IMR-90 (cell line): ENCODE measurements around the gene SESN3. TPM values are rescaled to one million over a fixed set of nuclear protein-coding genes. Genes with fewer than 3 reads are reported as not detected.

Experiments used
- ATAC-seq: fragments of 200-7000 bp; cut with Tn5 transposase; 2 replicates; pipeline ENCODE4 v1.9.1; 2020; ENCODE audit warnings: low read depth, mild to moderate bottlenecking, moderate library complexity
- BruUV-seq: library from RNA; stranded (reverse); fragments of 400-500 nt; replicated peaks from 2 replicates; lab custom pipeline; 2021; lab: Mats Ljungman, UMichigan
- CTCF ChIA-PET: fragments of 300-600 bp; formaldehyde crosslinking; extraction: SDS; loops from one replicate; lab custom pipeline; 2021; ENCODE audit warnings: antibody characterized with exemption; lab: Yijun Ruan, JAX
- POLR2A ChIA-PET: fragments of 300-600 bp; sonication (Branson Sonifier 250); formaldehyde crosslinking; loops from one replicate; lab custom pipeline; 2022; ENCODE audit warnings: antibody characterized with exemption; ENCODE audit not compliant: unreplicated experiment; lab: Charles Lee
- DNase-seq: peaks from one replicate; pipeline ENCODE4 v3.0.0; 2013
- H2AFZ ChIP-seq: replicated peaks from 2 replicates; pipeline ENCODE3; 2013; ENCODE audit warnings: low read length, mild to moderate bottlenecking; ENCODE audit not compliant: poor library complexity
- H2AK5ac ChIP-seq: 2 replicates; pipeline ENCODE4 v1.6.1; 2013; ENCODE audit warnings: low read depth, low read length, inconsistent platforms
- H2AK9ac ChIP-seq: replicated peaks from 2 replicates; pipeline ENCODE3; 2013; ENCODE audit warnings: mild to moderate bottlenecking, low read depth, low read length, moderate library complexity; ENCODE audit not compliant: poor library complexity
- H2BK120ac ChIP-seq: 2 replicates; pipeline ENCODE4 v1.6.1; 2013; ENCODE audit warnings: low read depth, low read length, inconsistent platforms
- H2BK15ac ChIP-seq: 3 replicates; pipeline ENCODE4 v1.6.1; 2013; ENCODE audit warnings: low read depth, low read length, inconsistent platforms
- H2BK20ac ChIP-seq: 2 replicates; pipeline ENCODE4 v1.6.1; 2013; ENCODE audit warnings: low read depth, mild to moderate bottlenecking, inconsistent platforms, low read length, moderate library complexity
- H2BK5ac ChIP-seq: 2 replicates; pipeline ENCODE4 v1.6.1; 2013; ENCODE audit warnings: mild to moderate bottlenecking, low read depth, low read length, inconsistent platforms; ENCODE audit not compliant: poor library complexity, severe bottlenecking
- H3K14ac ChIP-seq: replicated peaks from 2 replicates; pipeline ENCODE4 v1.6.1; 2013; ENCODE audit warnings: low read depth, low read length, inconsistent platforms
- H3K18ac ChIP-seq: 2 replicates; pipeline ENCODE4 v1.6.1; 2013; ENCODE audit warnings: low read depth, low read length, control low read depth
- H3K23ac ChIP-seq: 2 replicates; pipeline ENCODE4 v1.6.1; 2013; ENCODE audit warnings: low read depth, low read length, inconsistent platforms
- H3K27ac ChIP-seq: 2 replicates; pipeline ENCODE4 v1.5.1; 2013; ENCODE audit warnings: mild to moderate bottlenecking, control low read depth, low read length; ENCODE audit not compliant: insufficient read depth
- H3K27me3 ChIP-seq: 2 replicates; pipeline ENCODE4 v1.6.1; 2013; ENCODE audit warnings: low read length; ENCODE audit not compliant: control insufficient read depth, insufficient read depth
- H3K36me3 ChIP-seq: 2 replicates; pipeline ENCODE4 v1.6.1; 2013; ENCODE audit warnings: low read length, mixed read lengths; ENCODE audit not compliant: control insufficient read depth, insufficient read depth
- H3K4ac ChIP-seq: 2 replicates; pipeline ENCODE4 v1.6.1; 2013; ENCODE audit warnings: low read depth, low read length, inconsistent platforms
- H3K4me1 ChIP-seq: 2 replicates; pipeline ENCODE4 v1.6.1; 2013; ENCODE audit warnings: low read length, mixed read lengths; ENCODE audit not compliant: control insufficient read depth, insufficient read depth
- H3K4me2 ChIP-seq: 2 replicates; pipeline ENCODE4 v1.6.1; 2013; ENCODE audit warnings: low read depth, mild to moderate bottlenecking, control low read depth, low read length, moderate library complexity
- H3K4me3 ChIP-seq: 2 replicates; pipeline ENCODE4 v1.5.1; 2013; ENCODE audit warnings: low read depth, mild to moderate bottlenecking, control low read depth, low read length, moderate library complexity; ENCODE audit not compliant: insufficient read depth
- H3K56ac ChIP-seq: 2 replicates; pipeline ENCODE4 v1.6.1; 2013; ENCODE audit warnings: low read length, inconsistent platforms; ENCODE audit not compliant: insufficient read depth; ENCODE audit errors: extremely low read depth
- H3K79me1 ChIP-seq, 2 experiments: 2 replicates each; pipeline ENCODE4 v1.6.1; 2013; ENCODE audit warnings: low read length in 2 of 2, inconsistent platforms in 1 of 2, low read depth in 1 of 2
- H3K9ac ChIP-seq: 2 replicates; pipeline ENCODE4 v1.6.1; 2013; ENCODE audit warnings: low read depth, low read length, control low read depth
- H3K9me1 ChIP-seq: 2 replicates; pipeline ENCODE4 v1.6.1; 2013; ENCODE audit warnings: low read length, inconsistent platforms; ENCODE audit not compliant: insufficient read depth
- H3K9me3 ChIP-seq: 2 replicates; pipeline ENCODE4 v1.6.1; 2013; ENCODE audit warnings: low read length; ENCODE audit not compliant: control insufficient read depth, insufficient read depth
- H4K20me1 ChIP-seq: 2 replicates; pipeline ENCODE4 v1.6.1; 2013; ENCODE audit warnings: low read length, inconsistent platforms; ENCODE audit not compliant: insufficient read depth
- H4K5ac ChIP-seq: 2 replicates; pipeline ENCODE4 v1.6.1; 2013; ENCODE audit warnings: mild to moderate bottlenecking, low read depth, low read length, control low read depth
- H4K8ac ChIP-seq, 2 experiments: 2 replicates each; pipeline ENCODE4 v1.6.1; 2013; ENCODE audit warnings: low read depth in 2 of 2, low read length in 2 of 2, control low read depth in 1 of 2, inconsistent platforms in 1 of 2
- H4K91ac ChIP-seq: 2 replicates; pipeline ENCODE4 v1.6.1; 2013; ENCODE audit warnings: low read depth, low read length, inconsistent platforms; ENCODE audit not compliant: insufficient read depth
- BHLHE40 ChIP-seq: fragments of 150-350 bp; IDR thresholded peaks from 2 replicates; pipeline ENCODE4 v1.6.1; 2016; ENCODE audit warnings: mild to moderate bottlenecking, low read depth, low read length
- CEBPB ChIP-seq: IDR thresholded peaks from 2 replicates; pipeline ENCODE4 v1.6.1; 2012; ENCODE audit warnings: low read depth, low read length, improper control_type of control experiment
- CHD1 ChIP-seq: IDR thresholded peaks from 2 replicates; pipeline ENCODE4 v1.6.1; 2012; ENCODE audit warnings: low read depth, low read length, improper control_type of control experiment
- CTCF ChIP-seq: conservative IDR thresholded peaks from 2 replicates; pipeline ENCODE4 v1.5.1; 2012; ENCODE audit warnings: mild to moderate bottlenecking, low read depth, low read length, improper control_type of control experiment
- FOS ChIP-seq: fragments of 150-350 bp; IDR thresholded peaks from 2 replicates; pipeline ENCODE4 v1.6.1; 2016; ENCODE audit warnings: low read depth, low read length
- MAFK ChIP-seq: IDR thresholded peaks from 2 replicates; pipeline ENCODE4 v1.6.1; 2012; ENCODE audit warnings: low read depth, low read length, improper control_type of control experiment
- MAZ ChIP-seq: IDR thresholded peaks from 2 replicates; pipeline ENCODE4 v1.6.1; 2012; ENCODE audit warnings: low read depth, mild to moderate bottlenecking, low read length, improper control_type of control experiment, moderate library complexity, borderline replicate concordance
- MXI1 ChIP-seq: IDR thresholded peaks from 2 replicates; pipeline ENCODE4 v1.6.1; 2012; ENCODE audit warnings: low read depth, mild to moderate bottlenecking, low read length, moderate library complexity, borderline replicate concordance
- NFE2L2 ChIP-seq: fragments of 150-350 bp; IDR thresholded peaks from 2 replicates; pipeline ENCODE4 v1.6.1; 2016; ENCODE audit warnings: low read depth, mild to moderate bottlenecking, low read length
- POLR2A ChIP-seq: IDR thresholded peaks from 2 replicates; pipeline ENCODE4 v1.6.1; 2012; ENCODE audit warnings: mild to moderate bottlenecking, low read depth, low read length
- RAD21 ChIP-seq: IDR thresholded peaks from 2 replicates; pipeline ENCODE4 v1.6.1; 2012; ENCODE audit warnings: low read length, improper control_type of control experiment
- RCOR1 ChIP-seq: IDR thresholded peaks from 2 replicates; pipeline ENCODE4 v1.6.1; 2012; ENCODE audit warnings: mild to moderate bottlenecking, low read length, improper control_type of control experiment; ENCODE audit not compliant: insufficient replicate concordance
- RFX5 ChIP-seq: IDR thresholded peaks from 2 replicates; pipeline ENCODE4 v1.8.0; 2012; ENCODE audit warnings: low read depth, mild to moderate bottlenecking, low read length, moderate library complexity
- SMC3 ChIP-seq: fragments of 150-350 bp; IDR thresholded peaks from 2 replicates; pipeline ENCODE4 v1.6.1; 2016; ENCODE audit warnings: low read depth, mild to moderate bottlenecking, antibody characterized with exemption, low read length, moderate library complexity
- USF2 ChIP-seq: fragments of 150-350 bp; IDR thresholded peaks from 2 replicates; pipeline ENCODE4 v1.6.1; 2017; ENCODE audit warnings: mild to moderate bottlenecking, antibody characterized with exemption, low read length, low read depth
- WGBS, 2 experiments: methylation state at CpG; one replicate each; pipeline versions ENCODE4 v1.1.5 to v1.1.7; 2013; ENCODE audit warnings: missing lambda C conversion rate in 2 of 2; ENCODE audit not compliant: insufficient read length in 1 of 2; ENCODE audit errors: extremely low coverage in 2 of 2; 5-methylcytosine and 5-hydroxymethylcytosine counted together
- dilution Hi-C: fragments of 300-500 bp; cut with HindIII; formaldehyde crosslinking; loops from one replicate; pipeline ENCODE4 v1.14.3; 2018; ENCODE audit warnings: low sequenced_read_pairs; ENCODE audit not compliant: unreplicated experiment
- in situ Hi-C: fragments of 300-500 bp; cut with MboI; formaldehyde crosslinking; loops from 3 replicates; pipeline ENCODE4 v1.14.3; 2019; ENCODE audit warnings: low sequenced_read_pairs, inconsistent platforms, mixed read lengths
- intact Hi-C: fragments of 100-400 bp; cut with micrococcal nuclease; formaldehyde crosslinking; loops from 2 replicates; pipeline ENCODE4 v1.10.0; 2022
- polyA plus RNA-seq, 3 experiments: library from polyadenylated mRNA; depleted of rRNA; stranded (reverse); fragments of >200 nt; gene quantifications; 2 replicates each; pipeline ENCODE4 v1.2.3, GENCODE V29; 2012; ENCODE audit warnings: low replicate concordance in 1 of 3
- total RNA-seq: library from RNA; depleted of rRNA; stranded (reverse); fragments of >200 nt; gene quantifications from 2 replicates; pipeline ENCODE4 v1.2.3, GENCODE V29; 2012
- TF ChIP-seq, protein P1 (sequence below): fragments of 150-350 bp; IDR thresholded peaks from 2 replicates; pipeline ENCODE4 v1.6.1; 2016; ENCODE audit warnings: low read depth, mild to moderate bottlenecking, low read length, moderate library complexity, borderline replicate concordance

Gene SESN3
- total and polyA plus RNA-seq, 2 of the 4 experiments (the other 2 are of a cell fraction) = 2.0 to 7.7 TPM

- no peaks in the 10 kb centered on the region for H3K27me3 ChIP-seq
- in situ Hi-C loops (no loop called here), intact Hi-C loops (no loop called here), dilution Hi-C loops (no loop called here)
- no peak overlapping the region for H3K4me3 ChIP-seq
- no CpG with 5 or more reads among the region's 4 CpGs for WGBS, 2 experiments
- H2BK120ac ChIP-seq = no peak overlapping the region
- no peak overlapping the region for H2BK5ac ChIP-seq
- H3K9ac ChIP-seq = no peak overlapping the region
- no peaks in the 10 kb centered on the region for H4K20me1 ChIP-seq
- H3K27ac ChIP-seq = no peak overlapping the region
- no peak overlapping the region for H2BK20ac ChIP-seq
- ATAC-seq (no peak), DNase-seq (no peak)
- no peak overlapping the region for H2AFZ ChIP-seq
- no peak overlapping the region for H3K18ac ChIP-seq
- no peak overlapping the region for H4K8ac ChIP-seq
- H3K4me2 ChIP-seq = no peak overlapping the region
- no peaks in the 10 kb centered on the region for H3K4me1 ChIP-seq
- no peak overlapping the region for H3K23ac ChIP-seq
- H3K56ac ChIP-seq = no peak overlapping the region
- no peak overlapping the region for H2BK15ac ChIP-seq
- ChIA-PET POLR2A (no interaction called here), CTCF (no interaction called here)
- H3K9me3 ChIP-seq = no peaks in the 10 kb centered on the region
- H3K4ac ChIP-seq = no peak overlapping the region
- H3K79me1 ChIP-seq = no peaks in the 10 kb centered on the region
- H3K36me3 ChIP-seq = no peaks in the 10 kb centered on the region
- no peak overlapping the region for H4K91ac ChIP-seq
- H2AK5ac ChIP-seq = no peak overlapping the region
- H3K9me1 ChIP-seq = no peaks in the 10 kb centered on the region
- no peak overlapping the region for H2AK9ac ChIP-seq
- H3K14ac ChIP-seq = no peak overlapping the region
- no TSS peak for BruUV-seq
- H4K5ac ChIP-seq = no peak overlapping the region
- TF ChIP-seq FOS (no peak), CHD1 (no peak), RFX5 (no peak), SMC3 (no peak), CTCF (no peak), POLR2A (no peak), MAZ (no peak), USF2 (no peak), CEBPB (no peak), MXI1 (no peak), NFE2L2 (no peak), RCOR1 (no peak), MAFK (no peak), BHLHE40 (no peak), RAD21 (no peak)
- TF ChIP-seq, protein P1, sequence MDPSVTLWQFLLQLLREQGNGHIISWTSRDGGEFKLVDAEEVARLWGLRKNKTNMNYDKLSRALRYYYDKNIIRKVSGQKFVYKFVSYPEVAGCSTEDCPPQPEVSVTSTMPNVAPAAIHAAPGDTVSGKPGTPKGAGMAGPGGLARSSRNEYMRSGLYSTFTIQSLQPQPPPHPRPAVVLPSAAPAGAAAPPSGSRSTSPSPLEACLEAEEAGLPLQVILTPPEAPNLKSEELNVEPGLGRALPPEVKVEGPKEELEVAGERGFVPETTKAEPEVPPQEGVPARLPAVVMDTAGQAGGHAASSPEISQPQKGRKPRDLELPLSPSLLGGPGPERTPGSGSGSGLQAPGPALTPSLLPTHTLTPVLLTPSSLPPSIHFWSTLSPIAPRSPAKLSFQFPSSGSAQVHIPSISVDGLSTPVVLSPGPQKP = no peak
Observed at GRCh38 chr11:95200781-95201457, 30.1 kb downstream of the SESN3 start.
